Activated gamma-delta T cell treated with Interleukin-2 at 50 U/mL for 16 hours (primary cell): Measurements from ENCODE around the gene RRAGB.
"Not testable (repeated sequence)": the region's sequence is repeated elsewhere in the genome, so short reads cannot be mapped to it uniquely, and the experiment has no call there.

Experiments used
- DNase-seq: peaks from one replicate; pipeline ENCODE4 v3.0.0-alpha.2; 2020

Gene RRAGB, protein sequence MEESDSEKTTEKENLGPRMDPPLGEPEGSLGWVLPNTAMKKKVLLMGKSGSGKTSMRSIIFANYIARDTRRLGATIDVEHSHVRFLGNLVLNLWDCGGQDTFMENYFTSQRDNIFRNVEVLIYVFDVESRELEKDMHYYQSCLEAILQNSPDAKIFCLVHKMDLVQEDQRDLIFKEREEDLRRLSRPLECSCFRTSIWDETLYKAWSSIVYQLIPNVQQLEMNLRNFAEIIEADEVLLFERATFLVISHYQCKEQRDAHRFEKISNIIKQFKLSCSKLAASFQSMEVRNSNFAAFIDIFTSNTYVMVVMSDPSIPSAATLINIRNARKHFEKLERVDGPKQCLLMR

DNA sequence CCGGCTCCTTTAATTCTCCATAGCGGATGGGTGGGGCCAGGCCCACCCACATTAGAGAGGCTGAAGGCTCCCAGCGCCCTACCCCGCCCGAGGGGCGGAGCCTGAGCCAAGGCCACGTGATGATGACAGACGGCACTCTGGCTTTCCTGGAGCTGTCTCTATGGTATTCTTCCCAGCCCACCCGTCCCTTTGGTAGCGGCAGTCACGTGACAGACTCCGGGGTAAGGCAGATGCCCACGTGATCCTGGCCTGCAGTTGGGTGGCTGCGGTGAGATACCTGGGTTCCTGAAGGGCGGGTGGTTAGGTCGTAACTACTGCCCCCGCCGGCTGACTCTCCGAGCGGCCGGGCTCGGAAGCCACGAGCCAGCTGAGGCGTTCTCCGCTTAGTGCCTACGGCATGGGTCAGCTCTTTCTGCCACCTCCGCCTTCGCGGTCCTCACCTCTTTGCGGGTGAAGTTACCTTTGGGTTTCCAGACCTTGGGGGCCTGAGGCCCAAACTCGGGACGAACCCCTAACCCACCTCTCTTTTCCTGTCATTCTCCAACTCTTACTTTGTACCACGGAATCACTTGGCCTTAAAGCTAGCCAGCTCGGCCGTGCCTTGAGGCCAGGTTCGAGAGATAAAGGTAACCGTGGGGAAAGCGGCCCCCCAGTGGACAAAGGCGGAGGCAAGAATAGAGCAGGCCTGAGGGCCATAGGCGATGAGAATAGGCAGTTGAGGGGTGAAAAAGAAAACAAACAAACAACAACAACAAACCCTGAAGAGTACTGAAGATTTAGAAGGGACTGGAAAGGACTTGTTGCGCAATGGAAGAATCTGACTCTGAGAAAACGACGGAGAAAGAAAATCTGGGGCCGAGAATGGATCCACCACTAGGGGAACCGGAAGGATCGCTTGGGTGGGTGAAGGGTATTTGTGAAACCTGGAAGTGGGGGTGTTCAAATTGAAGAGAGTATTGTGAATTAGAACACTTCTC, at the start of gene RRAGB:
Gene RRAGB, plus strand, starts transcription at position 229 of the 977 bp plus-strand sequence. Its CDS starts 579 bp downstream, at position 808.
- peak; percentile 88 for DNase-seq

DNA sequence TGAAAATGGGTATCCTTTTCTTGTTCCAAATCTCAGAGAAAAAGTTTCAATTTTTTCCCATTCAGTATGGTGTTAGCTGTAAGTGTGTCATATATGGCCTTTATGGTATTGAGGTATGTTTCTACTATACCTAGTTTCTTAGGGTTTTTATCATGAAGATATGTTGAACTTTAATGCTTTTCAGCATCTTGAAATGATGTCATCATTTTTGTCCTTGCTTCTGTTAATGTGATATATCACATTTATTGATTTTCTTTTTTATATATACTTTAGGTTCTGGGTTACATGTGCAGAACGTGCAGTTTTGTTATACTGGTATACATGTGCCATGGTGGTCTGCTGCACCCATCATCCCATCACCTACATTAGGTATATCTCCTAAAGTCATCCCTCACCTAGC, 49.5 kb upstream of the RRAGB start:
- no peak for DNase-seq

GRCh38 chrX:55688579-55688978, 29.0 kb upstream of the RRAGB start:
- DNase-seq: not testable (repeated sequence)

- no peak for DNase-seq
These were observed 22.1 kb upstream of the RRAGB start for GRCh38 chrX:55695227-55696018.

- DNase-seq: no peak
These were observed 20.2 kb upstream of the RRAGB start for GRCh38 chrX:55697381-55697780.

- no peak for DNase-seq
These were observed 14.9 kb upstream of the RRAGB start for GRCh38 chrX:55702671-55703070.

DNA sequence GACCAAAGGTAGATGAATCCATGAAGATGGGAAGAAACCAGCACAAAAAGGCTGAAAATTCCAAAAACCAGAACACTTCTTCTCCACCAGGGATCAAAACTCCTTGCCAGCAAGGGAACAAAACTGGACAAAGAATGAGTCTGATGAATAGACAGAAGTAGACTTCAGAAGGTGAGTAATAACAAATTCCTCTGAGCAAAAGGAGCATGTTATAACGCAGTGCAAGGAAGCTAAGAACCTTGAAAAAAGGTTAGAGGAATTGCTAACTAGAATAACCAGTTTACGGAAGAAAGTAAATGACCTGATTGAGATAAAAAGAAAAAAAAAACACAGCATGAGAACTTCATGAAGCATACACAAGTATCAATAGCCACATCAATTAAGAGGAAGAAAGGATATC, 14.1 kb upstream of the RRAGB start:
- not testable (repeated sequence) for DNase-seq

GRCh38 chrX:55705066-55705465, 12.5 kb upstream of the RRAGB start:
- DNase-seq: not testable (repeated sequence)

GRCh38 chrX:55709735-55710134, 7.8 kb upstream of the RRAGB start:
- DNase-seq: no peak

DNA sequence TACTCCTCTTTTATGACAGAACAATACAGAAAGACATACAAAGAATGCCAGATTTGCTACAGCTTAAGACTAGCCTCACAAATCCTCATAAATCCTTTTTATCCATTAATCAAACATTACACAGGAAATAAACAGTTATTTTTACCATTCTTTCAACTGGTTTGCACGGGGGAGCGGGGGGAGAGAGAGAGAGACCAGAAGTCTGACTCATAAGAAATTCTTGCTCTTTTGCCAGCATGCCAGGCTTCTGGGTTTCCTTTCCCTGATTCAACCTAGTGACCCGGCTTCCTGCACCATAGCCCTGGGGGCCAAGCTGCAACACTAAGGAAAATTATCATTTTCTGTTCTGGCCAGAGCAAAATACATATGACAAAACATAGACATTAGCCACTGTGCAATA, 6.8 kb upstream of the RRAGB start:
- no peak for DNase-seq

DNA sequence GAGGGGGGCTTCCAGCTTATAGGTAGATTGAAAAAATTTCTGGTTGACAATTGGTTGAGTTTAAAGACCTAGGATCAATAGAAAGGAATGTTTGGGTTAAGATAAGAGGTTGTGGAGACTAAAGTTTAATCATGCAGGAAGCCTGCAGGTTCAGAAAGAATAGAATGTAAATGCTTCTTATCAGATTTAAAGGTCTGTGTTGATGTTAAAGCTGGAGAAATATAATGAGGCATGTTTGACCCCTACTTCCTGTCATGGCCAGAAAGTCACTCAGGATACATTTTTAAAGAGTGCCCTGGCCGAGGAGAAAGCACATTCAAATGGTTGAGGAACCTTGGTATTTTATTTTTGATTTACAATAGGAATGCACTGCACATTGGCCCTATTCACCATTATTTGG, 3.9 kb upstream of the RRAGB start:
- DNase-seq: no peak

GRCh38 chrX:55714161-55714560, 3.4 kb upstream of the RRAGB start:
- DNase-seq: no peak

GRCh38 chrX:55715847-55716246, 1.7 kb upstream of the RRAGB start:
- no peak for DNase-seq

DNA sequence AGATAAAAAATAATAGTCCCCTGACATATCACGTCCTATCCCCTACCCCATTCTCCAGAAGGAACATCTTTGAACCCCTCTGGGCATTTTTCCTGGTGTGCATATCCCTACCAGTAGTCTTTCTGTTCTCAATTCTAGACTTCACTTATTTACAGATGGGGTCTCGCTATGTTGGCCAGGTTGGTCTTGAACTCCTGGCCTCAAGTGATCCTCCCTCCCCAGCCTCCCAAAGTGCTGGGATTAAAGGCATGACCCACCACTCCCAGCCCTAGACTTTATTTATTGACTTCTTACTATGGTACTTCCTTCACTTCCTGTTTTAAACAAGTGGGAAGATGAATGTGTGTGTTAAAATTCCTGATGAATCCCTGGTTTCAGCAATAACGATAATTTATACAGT, 612 bp upstream of the RRAGB start:
- no peak for DNase-seq

GRCh38 chrX:55731826-55732225, 14.3 kb downstream of the RRAGB start:
- no peak for DNase-seq

GRCh38 chrX:55738969-55739368, 21.4 kb downstream of the RRAGB start:
- DNase-seq: no peak

- DNase-seq: no peak
These were observed 25.1 kb downstream of the RRAGB start for GRCh38 chrX:55742649-55743048.

- DNase-seq: not testable (repeated sequence)
These were observed 30.9 kb downstream of the RRAGB start for GRCh38 chrX:55748463-55748862.

DNA sequence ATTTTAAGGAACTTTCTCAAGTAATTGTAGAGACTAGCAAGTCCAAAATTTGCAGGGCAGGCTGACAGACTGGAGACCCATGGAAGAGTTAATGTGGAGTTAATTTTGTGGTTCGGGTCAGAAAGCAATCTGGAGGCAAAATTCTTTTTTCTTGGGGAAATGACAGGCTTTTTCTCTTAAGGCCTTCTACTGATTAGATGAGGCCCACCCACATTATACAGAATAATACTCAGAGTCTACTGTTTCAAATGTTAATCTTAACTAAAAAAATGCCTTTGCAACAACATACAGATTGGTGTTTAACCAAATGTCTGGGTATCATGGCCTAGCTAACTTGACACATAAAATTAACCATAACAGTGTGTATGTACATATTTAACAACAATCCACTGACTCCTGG, 32.7 kb downstream of the RRAGB start:
- no peak for DNase-seq

DNA sequence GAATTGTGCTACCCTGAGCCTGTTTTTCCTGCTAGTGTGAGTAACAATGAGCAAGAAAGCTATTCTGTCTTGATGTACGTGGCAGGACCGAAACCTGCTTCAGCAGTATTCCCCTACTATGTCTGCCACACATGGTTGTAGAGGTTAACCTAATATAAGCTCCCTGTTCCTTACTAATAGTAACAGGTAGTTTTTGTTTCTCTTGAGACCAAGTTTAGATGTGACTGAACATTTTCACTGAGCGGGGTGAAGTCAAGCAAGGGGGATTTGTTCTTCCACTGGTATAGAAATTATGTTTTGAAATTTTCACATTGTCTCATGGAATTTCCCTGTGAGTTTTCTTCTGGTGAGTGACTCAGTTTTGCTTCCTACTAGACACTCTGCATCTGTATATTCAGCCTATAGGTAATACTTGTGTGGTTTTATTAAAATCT, 37.3 kb downstream of the RRAGB start:
- DNase-seq: no peak

- no peak for DNase-seq
These were observed 40.5 kb downstream of the RRAGB start for GRCh38 chrX:55758033-55758432.

- no peak for DNase-seq
These were observed 41.9 kb downstream of the RRAGB start for GRCh38 chrX:55759478-55759877.

DNA sequence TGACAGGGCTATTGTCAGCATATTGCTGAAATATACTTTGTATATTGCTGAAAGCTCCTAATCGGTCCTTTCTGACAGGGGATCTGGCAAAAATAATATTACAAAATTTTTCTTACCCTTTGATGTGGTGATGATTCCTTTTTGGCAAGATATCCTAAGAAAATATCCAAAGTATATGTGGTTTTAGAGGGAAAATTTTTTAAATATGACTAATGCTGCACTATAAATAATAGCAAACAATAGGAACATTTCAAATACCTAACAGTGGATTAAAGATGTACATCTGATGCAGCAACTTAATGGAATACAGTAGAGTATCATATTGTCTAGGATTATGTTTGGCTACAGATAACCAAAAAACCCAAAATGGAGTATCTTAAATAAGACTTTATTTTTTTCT, 49.6 kb downstream of the RRAGB start:
- DNase-seq: no peak
